GM20000 (cell line): Measurements from ENCODE around the gene AQP9.

ENCODE experiments used
- DNase-seq: peaks from one replicate; pipeline ENCODE4 v3.0.0; 2012; ENCODE audit warnings: low spot score
- CTCF ChIP-seq: IDR thresholded peaks from 2 replicates; pipeline ENCODE4 v1.5.1; 2012; ENCODE audit warnings: mild to moderate bottlenecking, control low read depth; ENCODE audit errors: extremely low read depth, missing control alignments

AQP9 gene

GRCh38 chr15:58148120-58148519 lies 9.9 kb downstream of the AQP9 start:
- no peak for TF ChIP-seq CTCF

GRCh38 chr15:58148633-58149445 lies 10.7 kb downstream of the AQP9 start:
- TF ChIP-seq CTCF, result no peak

More at GRCh38 chr15:58148120-58148519, 9.9 kb downstream of the AQP9 start:
- no peak for DNase-seq

GRCh38 chr15:58154769-58155168 lies 16.6 kb downstream of the AQP9 start:
- DNase-seq, result no peak
- no peak for TF ChIP-seq CTCF

More at GRCh38 chr15:58148633-58149445, 10.7 kb downstream of the AQP9 start:
- DNase-seq, result no peak

GRCh38 chr15:58159827-58160386 lies 21.7 kb downstream of the AQP9 start:
- no peak for TF ChIP-seq CTCF
- no peak for DNase-seq

- TF ChIP-seq CTCF, result no peak
- DNase-seq, result no peak
Measured at GRCh38 chr15:58161436-58161930, 23.3 kb downstream of the AQP9 start.

- DNase-seq, result no peak
- no peak for TF ChIP-seq CTCF
Measured at GRCh38 chr15:58163985-58164384, 25.8 kb downstream of the AQP9 start.

GRCh38 chr15:58164926-58165325 lies 26.7 kb downstream of the AQP9 start:
- no peak for TF ChIP-seq CTCF
- DNase-seq, result no peak
